Smooth muscle cell (in vitro differentiated cells): ENCODE results near the gene C2orf15. TPM values are rescaled to one million over a fixed set of nuclear protein-coding genes. Genes with fewer than 3 reads are reported as not detected.
"Not testable (repeated sequence)": the region's sequence is repeated elsewhere in the genome, so short reads cannot be mapped to it uniquely, and the experiment has no call there.

Experiments
- DNase-seq: peaks from one replicate; lab custom pipeline; 2025; ENCODE audit not compliant: unreplicated experiment; lab: John Stamatoyannopoulos, UW
- H2AFZ ChIP-seq: fragments of 200-600 bp; sonication (generic); 2 replicates; pipeline ENCODE4 v1.6.0; 2016; ENCODE audit warnings: antibody characterized with exemption, low read depth, mild to moderate bottlenecking
- H3F3A ChIP-seq: fragments of 200-600 bp; sonication (generic); 2 replicates; pipeline ENCODE4 v1.6.0; 2017; ENCODE audit warnings: antibody characterized with exemption, low read depth
- H3K27ac ChIP-seq: fragments of 200-600 bp; sonication (generic); 2 replicates; pipeline ENCODE4 v1.5.1; 2016; ENCODE audit warnings: low read depth, mild to moderate bottlenecking
- H3K27me3 ChIP-seq: fragments of 200-600 bp; sonication (generic); 2 replicates; pipeline ENCODE4 v1.6.1; 2016; ENCODE audit warnings: low read depth, mild to moderate bottlenecking
- H3K36me3 ChIP-seq: fragments of 200-600 bp; sonication (generic); 2 replicates; pipeline ENCODE4 v1.5.1; 2016; ENCODE audit warnings: low read depth
- H3K4me1 ChIP-seq: fragments of 200-600 bp; sonication (generic); 2 replicates; pipeline ENCODE4 v1.5.1; 2016; ENCODE audit warnings: low read depth
- H3K4me2 ChIP-seq: fragments of 200-600 bp; sonication (generic); 2 replicates; pipeline ENCODE4 v1.6.0; 2016; ENCODE audit warnings: mild to moderate bottlenecking
- H3K4me3 ChIP-seq: fragments of 200-600 bp; sonication (generic); 2 replicates; pipeline ENCODE4 v1.5.1; 2016; ENCODE audit warnings: mild to moderate bottlenecking
- H3K79me2 ChIP-seq: fragments of 200-600 bp; sonication (generic); 2 replicates; pipeline ENCODE4 v1.6.0; 2016; ENCODE audit warnings: low read depth, mild to moderate bottlenecking
- H3K9ac ChIP-seq: fragments of 200-600 bp; sonication (generic); 2 replicates; pipeline ENCODE4 v1.6.0; 2016; ENCODE audit warnings: low read depth
- H3K9me3 ChIP-seq: fragments of 200-600 bp; sonication (generic); replicated peaks from 2 replicates; pipeline ENCODE4 v1.5.1; 2016; ENCODE audit warnings: low read depth
- H4K20me1 ChIP-seq: fragments of 200-600 bp; sonication (generic); 2 replicates; pipeline ENCODE4 v1.6.0; 2016; ENCODE audit warnings: low read depth
- WGBS: methylation state at CpG from one replicate; pipeline ENCODE4 v1.1.7; 2016; ENCODE audit warnings: low lambda C conversion rate; 5-methylcytosine and 5-hydroxymethylcytosine counted together
- polyA plus RNA-seq: library from polyadenylated mRNA; unstranded; fragments of >200 nt; fragmentation: Nextera tagmentation; extraction: Ambion mirVana; gene quantifications from 2 replicates; pipeline ENCODE4 v1.2.1, GENCODE V29; 2016
- total RNA-seq: library from RNA; depleted of rRNA; stranded (reverse); fragments of >200 nt; gene quantifications from 2 replicates; pipeline ENCODE4 v1.2.3, GENCODE V29; 2014
- TF ChIP-seq, protein P1 (sequence below): fragments of 200-600 bp; sonication (generic); IDR thresholded peaks from 2 replicates; pipeline ENCODE4 v1.5.1; 2017; ENCODE audit warnings: borderline replicate concordance, mild to moderate bottlenecking, antibody characterized with exemption; ENCODE audit not compliant: insufficient read depth, poor library complexity, severe bottlenecking

C2orf15 gene
- total and polyA plus RNA-seq, 2 experiments from 2014 or later: 0.13 TPM; not detected in 1

DNA sequence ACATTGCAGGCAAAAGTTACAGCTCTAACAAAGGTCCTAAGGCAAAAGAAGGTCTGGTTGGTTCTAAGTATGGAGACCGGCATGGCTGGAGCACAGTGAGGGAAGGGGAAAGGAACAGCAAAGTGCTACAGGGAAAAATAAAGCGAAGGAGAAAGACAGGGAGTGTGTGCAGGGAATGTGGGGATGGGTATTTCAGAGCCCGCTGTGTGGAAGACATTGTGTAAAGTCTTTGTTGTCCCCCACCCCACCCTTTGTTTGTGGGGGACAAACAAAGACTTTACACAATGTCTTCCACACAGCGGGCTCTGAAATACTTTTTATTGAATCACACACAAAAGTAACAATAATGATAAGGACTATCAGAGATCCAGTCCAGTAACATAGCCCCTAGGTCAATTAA is 28.9 kb upstream of the C2orf15 start:
- H3K9ac ChIP-seq: no peak overlapping the region
- DNase-seq: no peak
- H3K79me2 ChIP-seq: no peaks in the 10 kb centered on the region
- no peak overlapping the region for H3K4me2 ChIP-seq
- H3F3A ChIP-seq: no peaks in the 10 kb centered on the region
- no peaks in the 10 kb centered on the region for H3K4me1 ChIP-seq
- TF ChIP-seq, protein P1, sequence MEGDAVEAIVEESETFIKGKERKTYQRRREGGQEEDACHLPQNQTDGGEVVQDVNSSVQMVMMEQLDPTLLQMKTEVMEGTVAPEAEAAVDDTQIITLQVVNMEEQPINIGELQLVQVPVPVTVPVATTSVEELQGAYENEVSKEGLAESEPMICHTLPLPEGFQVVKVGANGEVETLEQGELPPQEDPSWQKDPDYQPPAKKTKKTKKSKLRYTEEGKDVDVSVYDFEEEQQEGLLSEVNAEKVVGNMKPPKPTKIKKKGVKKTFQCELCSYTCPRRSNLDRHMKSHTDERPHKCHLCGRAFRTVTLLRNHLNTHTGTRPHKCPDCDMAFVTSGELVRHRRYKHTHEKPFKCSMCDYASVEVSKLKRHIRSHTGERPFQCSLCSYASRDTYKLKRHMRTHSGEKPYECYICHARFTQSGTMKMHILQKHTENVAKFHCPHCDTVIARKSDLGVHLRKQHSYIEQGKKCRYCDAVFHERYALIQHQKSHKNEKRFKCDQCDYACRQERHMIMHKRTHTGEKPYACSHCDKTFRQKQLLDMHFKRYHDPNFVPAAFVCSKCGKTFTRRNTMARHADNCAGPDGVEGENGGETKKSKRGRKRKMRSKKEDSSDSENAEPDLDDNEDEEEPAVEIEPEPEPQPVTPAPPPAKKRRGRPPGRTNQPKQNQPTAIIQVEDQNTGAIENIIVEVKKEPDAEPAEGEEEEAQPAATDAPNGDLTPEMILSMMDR: no peak
- no peaks in the 10 kb centered on the region for H4K20me1 ChIP-seq
- 90% methylated on average over 4 of the region's 4 CpGs for WGBS
- no peaks in the 10 kb centered on the region for H3K36me3 ChIP-seq
- H3K9me3 ChIP-seq: no peaks in the 10 kb centered on the region
- H3K27ac ChIP-seq: no peak overlapping the region
- no peak overlapping the region for H3K4me3 ChIP-seq
- no peak overlapping the region for H2AFZ ChIP-seq
- H3K27me3 ChIP-seq: no peaks in the 10 kb centered on the region

DNA sequence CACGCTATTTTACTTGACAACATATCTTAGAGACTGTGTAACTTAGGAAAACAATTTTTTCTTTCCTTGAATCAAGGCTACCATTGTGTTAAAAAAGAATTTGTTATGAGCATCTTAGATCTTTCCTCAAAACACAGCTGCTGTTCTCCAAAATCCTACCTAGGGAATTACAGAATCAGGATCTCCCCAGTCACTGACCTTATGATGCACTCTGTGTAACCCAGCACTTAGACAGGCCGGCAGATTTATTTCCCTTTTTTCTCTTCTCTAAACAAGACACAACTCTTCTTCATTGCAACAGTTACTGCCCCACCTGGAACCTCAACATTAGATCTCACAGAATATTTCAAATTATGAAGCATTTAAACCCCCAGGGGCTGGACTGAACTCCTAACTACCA is 13.5 kb upstream of the C2orf15 start:
- Histone ChIP-seq H3K9me3 (no peaks in the 10 kb centered on the region), H3K4me1 (no peaks in the 10 kb centered on the region), H3K27me3 (no peaks in the 10 kb centered on the region), H3K79me2 (no peaks in the 10 kb centered on the region), H3F3A (no peaks in the 10 kb centered on the region), H4K20me1 (no peaks in the 10 kb centered on the region), H3K36me3 (no peaks in the 10 kb centered on the region), H3K9ac (no peak overlapping the region), H2AFZ (no peak overlapping the region), H3K27ac (no peak overlapping the region), H3K4me3 (no peak overlapping the region), H3K4me2 (no peak overlapping the region)
- TF ChIP-seq, protein P1: no peak
- no peak for DNase-seq
- 97% methylated on average over 2 of the region's 2 CpGs for WGBS

DNA sequence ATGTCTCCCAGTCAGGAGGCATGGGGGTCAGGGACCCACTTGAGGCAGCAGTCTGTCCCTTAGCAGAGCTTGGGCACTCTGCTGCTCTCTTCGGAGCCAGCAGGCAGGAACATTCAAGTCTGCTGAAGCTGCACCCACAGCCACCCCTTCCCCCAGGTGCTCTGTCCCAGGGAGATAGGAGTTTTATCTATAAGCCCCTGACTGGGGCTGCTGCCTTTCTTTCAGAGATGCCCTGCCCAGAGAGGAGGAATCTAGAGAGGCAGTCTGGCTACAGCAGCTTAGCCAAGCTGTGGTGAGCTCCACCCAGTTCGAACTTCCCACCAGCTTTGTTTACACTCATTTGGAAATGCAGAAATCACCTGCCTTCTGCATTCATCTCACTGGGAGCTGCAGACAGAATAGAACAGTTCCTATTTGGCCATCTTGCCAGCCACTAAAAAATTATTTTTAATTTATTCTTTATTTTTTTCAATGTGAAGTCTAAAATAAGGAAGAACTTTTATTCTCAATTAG is 6.4 kb upstream of the C2orf15 start:
- H3K79me2 ChIP-seq, DNase-seq, H3K4me2 ChIP-seq, H4K20me1 ChIP-seq, H3K9me3 ChIP-seq, H3K4me1 ChIP-seq, H2AFZ ChIP-seq, H3K27me3 ChIP-seq, H3K4me3 ChIP-seq, H3K27ac ChIP-seq, H3K36me3 ChIP-seq, H3F3A ChIP-seq, H3K9ac ChIP-seq: not testable (repeated sequence)
- WGBS: 98% methylated on average over 2 of the region's 2 CpGs

DNA sequence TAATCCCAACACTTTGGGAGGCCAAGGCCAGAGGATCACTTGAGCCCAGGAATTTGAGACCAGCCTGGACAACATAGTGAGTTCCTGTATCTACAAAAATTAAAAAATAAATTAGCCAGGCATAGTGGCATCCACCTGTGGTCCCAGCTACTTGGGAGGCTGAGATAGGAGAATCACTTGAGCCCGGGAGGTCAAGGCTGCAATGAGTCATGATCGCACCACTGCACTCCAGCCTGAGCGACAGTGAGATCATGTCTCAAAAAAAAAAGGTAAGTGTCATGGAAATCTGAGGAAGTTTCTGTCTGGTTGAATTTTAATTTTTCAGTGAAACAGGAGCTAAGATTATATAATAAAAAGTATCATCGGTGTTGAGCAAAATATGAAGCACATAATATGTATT is 2.5 kb upstream of the C2orf15 start:
- H2AFZ ChIP-seq: no peak overlapping the region
- no peaks in the 10 kb centered on the region for H3K9me3 ChIP-seq
- H3K9ac ChIP-seq: no peak overlapping the region
- H3K36me3 ChIP-seq: no peaks in the 10 kb centered on the region
- H3K27ac ChIP-seq: no peak overlapping the region
- no peaks in the 10 kb centered on the region for H4K20me1 ChIP-seq
- peaks cover 13% of the 10 kb centered on the region for H3K4me1 ChIP-seq
- H3F3A ChIP-seq: no peaks in the 10 kb centered on the region
- H3K4me2 ChIP-seq: no peak overlapping the region
- 93% methylated on average over 4 of the region's 4 CpGs for WGBS
- H3K4me3 ChIP-seq: no peak overlapping the region
- TF ChIP-seq, protein P1: no peak
- no peaks in the 10 kb centered on the region for H3K79me2 ChIP-seq
- no peaks in the 10 kb centered on the region for H3K27me3 ChIP-seq
- DNase-seq: no peak
